ENCODE measurements around the gene ARID4A.

DNA sequence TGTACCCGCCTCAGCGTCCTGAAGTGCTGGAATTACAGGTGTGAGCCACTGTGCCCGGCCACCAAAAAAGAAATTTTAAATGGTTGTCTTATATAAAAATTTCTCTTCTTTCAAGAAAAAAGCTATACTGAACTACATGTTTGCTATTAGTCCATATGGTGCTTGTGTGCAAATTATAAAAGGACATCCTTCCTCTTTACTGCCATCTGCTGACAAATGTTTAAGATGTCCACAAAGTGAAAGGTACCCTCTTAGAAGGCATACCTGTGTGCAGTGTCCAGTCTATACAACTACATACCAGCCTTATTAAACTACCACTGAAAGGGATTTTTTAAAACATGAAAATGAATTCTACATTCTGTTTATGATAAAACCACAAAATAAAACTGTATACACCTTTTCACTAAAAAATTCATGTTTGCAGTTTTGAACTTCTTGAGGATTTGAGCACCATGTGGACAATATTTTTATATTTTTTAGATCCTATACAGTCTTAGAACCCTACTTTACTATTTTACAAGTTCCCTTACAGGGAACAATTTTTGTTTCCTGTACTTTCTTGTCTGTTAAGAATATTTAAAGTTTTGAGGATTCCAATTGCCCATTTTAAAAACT, 64.5 kb downstream of the ARID4A start:
- TF ChIP-seq, protein P1, sequence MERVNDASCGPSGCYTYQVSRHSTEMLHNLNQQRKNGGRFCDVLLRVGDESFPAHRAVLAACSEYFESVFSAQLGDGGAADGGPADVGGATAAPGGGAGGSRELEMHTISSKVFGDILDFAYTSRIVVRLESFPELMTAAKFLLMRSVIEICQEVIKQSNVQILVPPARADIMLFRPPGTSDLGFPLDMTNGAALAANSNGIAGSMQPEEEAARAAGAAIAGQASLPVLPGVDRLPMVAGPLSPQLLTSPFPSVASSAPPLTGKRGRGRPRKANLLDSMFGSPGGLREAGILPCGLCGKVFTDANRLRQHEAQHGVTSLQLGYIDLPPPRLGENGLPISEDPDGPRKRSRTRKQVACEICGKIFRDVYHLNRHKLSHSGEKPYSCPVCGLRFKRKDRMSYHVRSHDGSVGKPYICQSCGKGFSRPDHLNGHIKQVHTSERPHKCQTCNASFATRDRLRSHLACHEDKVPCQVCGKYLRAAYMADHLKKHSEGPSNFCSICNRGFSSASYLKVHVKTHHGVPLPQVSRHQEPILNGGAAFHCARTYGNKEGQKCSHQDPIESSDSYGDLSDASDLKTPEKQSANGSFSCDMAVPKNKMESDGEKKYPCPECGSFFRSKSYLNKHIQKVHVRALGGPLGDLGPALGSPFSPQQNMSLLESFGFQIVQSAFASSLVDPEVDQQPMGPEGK (CRISPR knock-in tag; IDR thresholded peaks at IDR 0.05; ENCODE audit: borderline replicate concordance), result no peak
- no peak for TF ChIP-seq ZFP3 (CRISPR knock-in tag; IDR thresholded peaks at IDR 0.05)
- TF ChIP-seq ISL1 (CRISPR knock-in tag; IDR thresholded peaks at IDR 0.05), result no peak
- no peak for TF ChIP-seq OSR1 (CRISPR knock-in tag; IDR thresholded peaks at IDR 0.05)
- TF ChIP-seq ZNF565 (CRISPR knock-in tag; conservative IDR thresholded peaks at IDR 0.05; ENCODE audit: low read depth), result no peak
- TF ChIP-seq TCF4 (CRISPR knock-in tag; IDR thresholded peaks at IDR 0.05; ENCODE audit: borderline replicate concordance), result no peak
- no peak for TF ChIP-seq BACH2 (CRISPR knock-in tag; IDR thresholded peaks at IDR 0.05; ENCODE audit: borderline replicate concordance)
- no peak for TF ChIP-seq TOX (CRISPR knock-in tag; IDR thresholded peaks at IDR 0.05; ENCODE audit: borderline replicate concordance)
- TF ChIP-seq, protein P2, sequence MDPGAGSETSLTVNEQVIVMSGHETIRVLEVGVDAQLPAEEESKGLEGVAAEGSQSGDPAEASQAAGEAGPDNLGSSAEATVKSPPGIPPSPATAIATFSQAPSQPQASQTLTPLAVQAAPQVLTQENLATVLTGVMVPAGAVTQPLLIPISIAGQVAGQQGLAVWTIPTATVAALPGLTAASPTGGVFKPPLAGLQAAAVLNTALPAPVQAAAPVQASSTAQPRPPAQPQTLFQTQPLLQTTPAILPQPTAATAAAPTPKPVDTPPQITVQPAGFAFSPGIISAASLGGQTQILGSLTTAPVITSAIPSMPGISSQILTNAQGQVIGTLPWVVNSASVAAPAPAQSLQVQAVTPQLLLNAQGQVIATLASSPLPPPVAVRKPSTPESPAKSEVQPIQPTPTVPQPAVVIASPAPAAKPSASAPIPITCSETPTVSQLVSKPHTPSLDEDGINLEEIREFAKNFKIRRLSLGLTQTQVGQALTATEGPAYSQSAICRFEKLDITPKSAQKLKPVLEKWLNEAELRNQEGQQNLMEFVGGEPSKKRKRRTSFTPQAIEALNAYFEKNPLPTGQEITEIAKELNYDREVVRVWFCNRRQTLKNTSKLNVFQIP (CRISPR knock-in tag; IDR thresholded peaks at IDR 0.05; ENCODE audit: borderline replicate concordance, low read depth), result no peak
- TF ChIP-seq ZC3H10 (CRISPR knock-in tag; IDR thresholded peaks at IDR 0.05), result no peak
